ENCODE results near the gene SH3GL2. TPM values are rescaled to one million over a fixed set of nuclear protein-coding genes. Genes with fewer than 3 reads are reported as not detected.

SH3GL2 gene
- polyA plus RNA-seq, 3 donors, result not detected

DNA sequence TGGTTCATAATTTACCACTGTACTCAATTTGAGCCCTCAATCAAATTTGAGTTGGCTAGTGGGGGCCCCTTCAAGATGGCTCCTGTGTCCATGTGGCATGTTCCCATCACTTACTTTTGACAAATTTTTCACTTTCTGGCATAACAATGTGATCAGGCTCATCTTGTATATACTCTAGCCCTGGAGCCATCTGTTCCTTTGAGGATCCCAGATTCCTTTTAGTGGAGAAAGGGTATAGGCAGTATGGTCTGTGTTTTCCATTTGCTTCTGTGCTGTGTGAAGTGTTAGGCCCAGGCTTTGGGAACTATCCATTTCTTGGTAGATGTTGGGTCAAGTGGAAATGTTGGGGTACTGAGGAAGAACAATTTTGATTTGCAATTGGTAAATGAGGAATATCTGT lies 45.7 kb downstream of the SH3GL2 start:
- Histone ChIP-seq H3K4me3 (replicated peaks in 1 of 3; ENCODE audit: low read depth in 2 of 3, low read length in 3 of 3) (no peak overlapping the region), H3K9ac (ENCODE audit: insufficient read depth, low read length, poor library complexity, severe bottlenecking) (no peak overlapping the region), H3K36me3 (replicated peaks in 1 of 2; ENCODE audit: control insufficient read depth in 1 of 2, insufficient read depth in 2 of 2, low read length in 2 of 2) (no peaks in the 10 kb centered on the region), H3K79me2 (ENCODE audit: insufficient read depth, low read length) (no peaks in the 10 kb centered on the region), H3K9me3 (replicated peaks in 1 of 2; ENCODE audit: control insufficient read depth in 1 of 2, insufficient read depth in 1 of 2, low read length in 2 of 2) (no peaks in the 10 kb centered on the region), H3K27ac (ENCODE audit: low read depth in 1 of 2, low read length in 2 of 2) (no peak overlapping the region), H3K4me2 (replicated peaks; ENCODE audit: extremely low read depth, low read length, poor library complexity, severe bottlenecking) (no peak overlapping the region), H3K27me3 (ENCODE audit: control insufficient read depth in 2 of 2, insufficient read depth in 2 of 2, low read length in 2 of 2) (no peaks in the 10 kb centered on the region), H4K20me1 (ENCODE audit: insufficient read depth, low read length) (no peaks in the 10 kb centered on the region), H3K4me1 (ENCODE audit: control insufficient read depth in 1 of 2, insufficient read depth in 2 of 2, low read length in 2 of 2) (no peaks in the 10 kb centered on the region), H2AFZ (ENCODE audit: insufficient read depth, low read depth, low read length, poor library complexity, severe bottlenecking) (no peak overlapping the region)
- DNase-seq, result no peak
- no peaks in the 10 kb centered on the region for H3K4me1 Mint-ChIP-seq
- intact Hi-C loops (cut with micrococcal nuclease), result no loop called here
- no peak overlapping the region for H3K4me3 Mint-ChIP-seq
- H3K27me3 Mint-ChIP-seq (ENCODE audit: low read depth in 3 of 3), result peaks cover 0 to 2% (median 0%) of the 10 kb centered on the region in 3 donors
- no peaks in the 10 kb centered on the region for H3K36me3 Mint-ChIP-seq
- TF ChIP-seq, protein P1, sequence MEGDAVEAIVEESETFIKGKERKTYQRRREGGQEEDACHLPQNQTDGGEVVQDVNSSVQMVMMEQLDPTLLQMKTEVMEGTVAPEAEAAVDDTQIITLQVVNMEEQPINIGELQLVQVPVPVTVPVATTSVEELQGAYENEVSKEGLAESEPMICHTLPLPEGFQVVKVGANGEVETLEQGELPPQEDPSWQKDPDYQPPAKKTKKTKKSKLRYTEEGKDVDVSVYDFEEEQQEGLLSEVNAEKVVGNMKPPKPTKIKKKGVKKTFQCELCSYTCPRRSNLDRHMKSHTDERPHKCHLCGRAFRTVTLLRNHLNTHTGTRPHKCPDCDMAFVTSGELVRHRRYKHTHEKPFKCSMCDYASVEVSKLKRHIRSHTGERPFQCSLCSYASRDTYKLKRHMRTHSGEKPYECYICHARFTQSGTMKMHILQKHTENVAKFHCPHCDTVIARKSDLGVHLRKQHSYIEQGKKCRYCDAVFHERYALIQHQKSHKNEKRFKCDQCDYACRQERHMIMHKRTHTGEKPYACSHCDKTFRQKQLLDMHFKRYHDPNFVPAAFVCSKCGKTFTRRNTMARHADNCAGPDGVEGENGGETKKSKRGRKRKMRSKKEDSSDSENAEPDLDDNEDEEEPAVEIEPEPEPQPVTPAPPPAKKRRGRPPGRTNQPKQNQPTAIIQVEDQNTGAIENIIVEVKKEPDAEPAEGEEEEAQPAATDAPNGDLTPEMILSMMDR (IDR thresholded peaks at IDR 0.05), result no peak
- H3K27ac Mint-ChIP-seq, result no peak overlapping the region
- peaks cover 0 to 6% (median 2%) of the 10 kb centered on the region in 7 donors for H3K9me3 Mint-ChIP-seq

DNA sequence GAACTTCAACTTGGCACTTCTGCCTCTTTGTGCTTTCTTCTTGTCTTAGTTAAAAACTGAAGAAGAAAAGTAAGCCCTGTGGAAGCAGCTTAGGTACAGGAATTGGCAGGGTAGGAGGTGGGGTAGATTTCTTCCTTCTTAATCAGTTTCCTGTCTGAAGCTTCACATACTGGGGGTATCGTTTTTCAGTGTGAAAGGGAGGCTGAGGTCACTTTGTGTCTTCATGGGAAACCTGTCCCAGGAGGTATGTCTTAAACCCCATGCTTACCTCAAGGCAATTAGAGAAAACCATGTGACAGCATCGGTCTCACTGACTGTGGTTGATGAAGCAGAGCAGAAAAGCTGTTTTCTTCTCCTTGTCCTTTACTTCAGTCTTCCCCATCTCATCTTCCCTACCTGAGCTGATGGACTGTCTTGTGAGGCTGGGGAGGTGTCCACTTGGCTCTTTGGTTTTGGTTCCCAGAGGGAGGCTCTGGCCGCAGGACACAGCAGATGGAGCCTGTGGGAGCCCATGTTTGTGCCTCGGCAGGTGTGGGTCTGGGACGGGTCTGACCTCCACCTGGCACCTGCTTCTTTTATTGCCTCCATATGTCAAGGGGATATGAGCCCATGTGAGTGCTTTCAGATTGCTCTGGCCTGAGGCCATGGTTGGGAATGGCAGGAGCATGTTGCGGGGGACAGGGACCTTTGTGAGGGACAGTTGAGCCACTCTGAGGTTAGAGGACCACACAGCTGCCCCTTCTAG lies 47.0 kb downstream of the SH3GL2 start:
- no peak for DNase-seq
- H3K9me3 ChIP-seq (replicated peaks in 1 of 2; ENCODE audit: control insufficient read depth in 1 of 2, insufficient read depth in 1 of 2, low read length in 2 of 2), result no peaks in the 10 kb centered on the region
- Mint-ChIP-seq H3K27ac (no peak overlapping the region), H3K27me3 (ENCODE audit: low read depth in 3 of 3) (no peaks in the 10 kb centered on the region), H3K4me3 (no peak overlapping the region), H3K4me1 (no peaks in the 10 kb centered on the region), H3K9me3 (peaks cover 0 to 6% (median 2%) of the 10 kb centered on the region in 7 donors), H3K36me3 (no peaks in the 10 kb centered on the region)
- TF ChIP-seq, protein P1 (IDR thresholded peaks at IDR 0.05), result no peak
- no peak overlapping the region for H3K9ac ChIP-seq (ENCODE audit: insufficient read depth, low read length, poor library complexity, severe bottlenecking)
- intact Hi-C loops (cut with micrococcal nuclease), result no loop called here
- no peaks in the 10 kb centered on the region for H3K4me1 ChIP-seq (ENCODE audit: control insufficient read depth in 1 of 2, insufficient read depth in 2 of 2, low read length in 2 of 2)
- H3K27me3 ChIP-seq (ENCODE audit: control insufficient read depth in 2 of 2, insufficient read depth in 2 of 2, low read length in 2 of 2), result no peaks in the 10 kb centered on the region
- no peak overlapping the region for H3K4me2 ChIP-seq (replicated peaks; ENCODE audit: extremely low read depth, low read length, poor library complexity, severe bottlenecking)
- 73% methylated on average over 3 of the region's 6 CpGs for WGBS (ENCODE audit: insufficient coverage)
- no peaks in the 10 kb centered on the region for H4K20me1 ChIP-seq (ENCODE audit: insufficient read depth, low read length)
- no peak overlapping the region for H3K27ac ChIP-seq (ENCODE audit: low read depth in 1 of 2, low read length in 2 of 2)
- H2AFZ ChIP-seq (ENCODE audit: insufficient read depth, low read depth, low read length, poor library complexity, severe bottlenecking), result no peak overlapping the region
- H3K79me2 ChIP-seq (ENCODE audit: insufficient read depth, low read length), result no peaks in the 10 kb centered on the region
- H3K4me3 ChIP-seq (replicated peaks in 1 of 3; ENCODE audit: low read depth in 2 of 3, low read length in 3 of 3), result no peak overlapping the region
- no peaks in the 10 kb centered on the region for H3K36me3 ChIP-seq (replicated peaks in 1 of 2; ENCODE audit: control insufficient read depth in 1 of 2, insufficient read depth in 2 of 2, low read length in 2 of 2)
